ENCODE results near the gene POU2F1.

DNA sequence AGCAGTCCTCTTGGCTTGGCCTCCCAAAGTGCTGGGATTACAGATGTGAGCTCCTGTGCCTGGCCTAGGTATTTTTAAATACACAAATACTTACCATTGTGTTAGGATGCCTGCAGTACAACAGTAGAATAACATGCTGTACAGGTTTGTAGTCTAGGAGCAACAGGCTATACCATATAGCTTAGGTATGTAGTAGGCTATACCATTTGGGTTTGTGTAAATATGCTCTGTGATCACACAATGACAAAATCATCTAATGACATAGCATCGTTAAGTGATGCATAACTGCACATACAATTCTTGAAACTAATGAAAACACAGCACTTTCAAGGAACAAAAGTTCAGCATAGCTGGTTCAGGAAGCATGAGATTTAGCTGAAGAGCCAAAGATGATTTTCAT lies 12.7 kb downstream of the POU2F1 start:
- no peak for TF ChIP-seq EZH2 (IDR thresholded peaks at IDR 0.05; ENCODE audit: low read depth)
- TF ChIP-seq, protein P1, sequence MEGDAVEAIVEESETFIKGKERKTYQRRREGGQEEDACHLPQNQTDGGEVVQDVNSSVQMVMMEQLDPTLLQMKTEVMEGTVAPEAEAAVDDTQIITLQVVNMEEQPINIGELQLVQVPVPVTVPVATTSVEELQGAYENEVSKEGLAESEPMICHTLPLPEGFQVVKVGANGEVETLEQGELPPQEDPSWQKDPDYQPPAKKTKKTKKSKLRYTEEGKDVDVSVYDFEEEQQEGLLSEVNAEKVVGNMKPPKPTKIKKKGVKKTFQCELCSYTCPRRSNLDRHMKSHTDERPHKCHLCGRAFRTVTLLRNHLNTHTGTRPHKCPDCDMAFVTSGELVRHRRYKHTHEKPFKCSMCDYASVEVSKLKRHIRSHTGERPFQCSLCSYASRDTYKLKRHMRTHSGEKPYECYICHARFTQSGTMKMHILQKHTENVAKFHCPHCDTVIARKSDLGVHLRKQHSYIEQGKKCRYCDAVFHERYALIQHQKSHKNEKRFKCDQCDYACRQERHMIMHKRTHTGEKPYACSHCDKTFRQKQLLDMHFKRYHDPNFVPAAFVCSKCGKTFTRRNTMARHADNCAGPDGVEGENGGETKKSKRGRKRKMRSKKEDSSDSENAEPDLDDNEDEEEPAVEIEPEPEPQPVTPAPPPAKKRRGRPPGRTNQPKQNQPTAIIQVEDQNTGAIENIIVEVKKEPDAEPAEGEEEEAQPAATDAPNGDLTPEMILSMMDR (conservative IDR thresholded peaks at IDR 0.05): no peak
